HCT116 (cell line): ENCODE data around the gene GPC1.
A peak's percentile ranks its signal among the peaks of the same experiment; 100 is the strongest.

ENCODE experiments used
- ATF3 ChIP-seq: IDR thresholded peaks from 2 replicates; pipeline ENCODE4 v1.6.1; 2012
- CEBPB ChIP-seq: IDR thresholded peaks from 2 replicates; pipeline ENCODE4 v1.6.1; 2012; ENCODE audit warnings: low read depth
- CTCF ChIP-seq, 3 experiments: fragments of 200-600 bp in 1 of 3; sonication (generic) in 1 of 3; IDR thresholded peaks in 2 of 3; conservative IDR thresholded peaks in 1 of 3; 2 replicates each; pipeline ENCODE4 v1.5.1; 2012 to 2017; ENCODE audit warnings: low read depth in 2 of 3, low read length in 2 of 3, antibody characterized with exemption in 1 of 3, borderline replicate concordance in 1 of 3, control low read depth in 1 of 3, mild to moderate bottlenecking in 1 of 3, mixed read lengths in 1 of 3, mixed run types in 1 of 3, moderate library complexity in 1 of 3; ENCODE audit not compliant: insufficient read depth in 1 of 3
- ELF1 ChIP-seq: IDR thresholded peaks from 2 replicates; pipeline ENCODE4 v1.6.1; 2012; ENCODE audit warnings: low read depth, borderline replicate concordance
- EZH2 ChIP-seq: fragments of 200-600 bp; sonication (generic); IDR thresholded peaks from 2 replicates; pipeline ENCODE4 v1.6.1; 2017; ENCODE audit warnings: antibody characterized with exemption, mixed run types
- EZH2phosphoT487 ChIP-seq: fragments of 200-600 bp; IDR thresholded peaks from 2 replicates; pipeline ENCODE4 v1.6.1; 2018; ENCODE audit warnings: antibody characterized with exemption, borderline replicate concordance
- POLR2A ChIP-seq: IDR thresholded peaks from 2 replicates; pipeline ENCODE4 v1.7.0; 2011; ENCODE audit warnings: borderline replicate concordance; ENCODE audit not compliant: insufficient read depth, insufficient read length; ENCODE audit errors: extremely low read depth
- POLR2AphosphoS5 ChIP-seq: IDR thresholded peaks from 2 replicates; pipeline ENCODE4 v1.6.1; 2011; ENCODE audit warnings: mild to moderate bottlenecking, low read depth, low read length, moderate library complexity
- SRF ChIP-seq: IDR thresholded peaks from 2 replicates; pipeline ENCODE4 v1.6.1; 2012; ENCODE audit warnings: low read depth
- ZNF274 ChIP-seq: fragments of 200-500 bp; sonication (Bioruptor generic); IDR thresholded peaks from 2 replicates; pipeline ENCODE4 v1.6.1; 2014; ENCODE audit warnings: mild to moderate bottlenecking, low read depth, low read length, inconsistent platforms
- TF ChIP-seq, protein P1 (sequence below): IDR thresholded peaks from 2 replicates; pipeline ENCODE4 v1.6.1; 2012; ENCODE audit warnings: low read depth
- TF ChIP-seq, protein P2 (sequence below): IDR thresholded peaks from 2 replicates; pipeline ENCODE4 v1.6.1; 2012

GRCh38 chr2:240464514-240465241 is 29.2 kb downstream of the GPC1 start:
- TF ChIP-seq EZH2 (no peak), CTCF (IDR thresholded peaks at IDR 0.05 in 2 of 3, conservative IDR thresholded peaks at IDR 0.05 in 1 of 3; ENCODE audit: borderline replicate concordance in 1 of 3, insufficient read depth in 1 of 3, low read depth in 2 of 3, low read length in 2 of 3) (no peak), EZH2phosphoT487 (no peak), ATF3 (no peak), ZNF274 (no peak), ELF1 (no peak), POLR2AphosphoS5 (peak; percentile 5; the same call in 1 of the 2 replicates), CEBPB (no peak), POLR2A (no peak), SRF (no peak)
- TF ChIP-seq, protein P1, sequence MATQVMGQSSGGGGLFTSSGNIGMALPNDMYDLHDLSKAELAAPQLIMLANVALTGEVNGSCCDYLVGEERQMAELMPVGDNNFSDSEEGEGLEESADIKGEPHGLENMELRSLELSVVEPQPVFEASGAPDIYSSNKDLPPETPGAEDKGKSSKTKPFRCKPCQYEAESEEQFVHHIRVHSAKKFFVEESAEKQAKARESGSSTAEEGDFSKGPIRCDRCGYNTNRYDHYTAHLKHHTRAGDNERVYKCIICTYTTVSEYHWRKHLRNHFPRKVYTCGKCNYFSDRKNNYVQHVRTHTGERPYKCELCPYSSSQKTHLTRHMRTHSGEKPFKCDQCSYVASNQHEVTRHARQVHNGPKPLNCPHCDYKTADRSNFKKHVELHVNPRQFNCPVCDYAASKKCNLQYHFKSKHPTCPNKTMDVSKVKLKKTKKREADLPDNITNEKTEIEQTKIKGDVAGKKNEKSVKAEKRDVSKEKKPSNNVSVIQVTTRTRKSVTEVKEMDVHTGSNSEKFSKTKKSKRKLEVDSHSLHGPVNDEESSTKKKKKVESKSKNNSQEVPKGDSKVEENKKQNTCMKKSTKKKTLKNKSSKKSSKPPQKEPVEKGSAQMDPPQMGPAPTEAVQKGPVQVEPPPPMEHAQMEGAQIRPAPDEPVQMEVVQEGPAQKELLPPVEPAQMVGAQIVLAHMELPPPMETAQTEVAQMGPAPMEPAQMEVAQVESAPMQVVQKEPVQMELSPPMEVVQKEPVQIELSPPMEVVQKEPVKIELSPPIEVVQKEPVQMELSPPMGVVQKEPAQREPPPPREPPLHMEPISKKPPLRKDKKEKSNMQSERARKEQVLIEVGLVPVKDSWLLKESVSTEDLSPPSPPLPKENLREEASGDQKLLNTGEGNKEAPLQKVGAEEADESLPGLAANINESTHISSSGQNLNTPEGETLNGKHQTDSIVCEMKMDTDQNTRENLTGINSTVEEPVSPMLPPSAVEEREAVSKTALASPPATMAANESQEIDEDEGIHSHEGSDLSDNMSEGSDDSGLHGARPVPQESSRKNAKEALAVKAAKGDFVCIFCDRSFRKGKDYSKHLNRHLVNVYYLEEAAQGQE = no peak
- TF ChIP-seq, protein P2, sequence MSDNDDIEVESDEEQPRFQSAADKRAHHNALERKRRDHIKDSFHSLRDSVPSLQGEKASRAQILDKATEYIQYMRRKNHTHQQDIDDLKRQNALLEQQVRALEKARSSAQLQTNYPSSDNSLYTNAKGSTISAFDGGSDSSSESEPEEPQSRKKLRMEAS = no peak
